H1 (cell line): Measurements from ENCODE around the gene ENTPD6. TPM values are rescaled to one million over a fixed set of nuclear protein-coding genes. Genes with fewer than 3 reads are reported as not detected.
A peak's percentile ranks its signal among the peaks of the same experiment; 100 is the strongest.

Experiments
- BCL11A ChIP-seq, 2 experiments: IDR thresholded peaks; one replicate each; pipeline ENCODE4 v1.6.1; 2011; ENCODE audit warnings: low read depth in 2 of 2, low read length in 2 of 2, mild to moderate bottlenecking in 2 of 2
- EGR1 ChIP-seq: IDR thresholded peaks from 2 replicates; pipeline ENCODE4 v1.6.1; 2011; ENCODE audit warnings: low read depth, low read length, borderline replicate concordance
- EP300 ChIP-seq, 2 experiments: IDR thresholded peaks; 1 replicate in 1 of 2; 2 replicates in 1 of 2; pipeline ENCODE4 v1.6.1; 2011 to 2012; ENCODE audit warnings: low read depth in 2 of 2, low read length in 2 of 2, mild to moderate bottlenecking in 2 of 2, borderline replicate concordance in 1 of 2, inconsistent platforms in 1 of 2, moderate library complexity in 1 of 2
- GTF2F1 ChIP-seq: IDR thresholded peaks from 2 replicates; pipeline ENCODE4 v1.6.1; 2012; ENCODE audit warnings: low read depth, low read length, improper control_type of control experiment, borderline replicate concordance
- HDAC6 ChIP-seq: IDR thresholded peaks from one replicate; pipeline ENCODE4 v1.7.1; 2012; ENCODE audit warnings: low read depth, mild to moderate bottlenecking, inconsistent platforms, low read length, moderate library complexity
- NRF1 ChIP-seq: IDR thresholded peaks from 2 replicates; pipeline ENCODE4 v1.6.1; 2011; ENCODE audit warnings: mild to moderate bottlenecking, low read depth, low read length, improper control_type of control experiment
- POU5F1 ChIP-seq: IDR thresholded peaks from 2 replicates; pipeline ENCODE4 v1.6.1; 2011; ENCODE audit warnings: low read depth, mild to moderate bottlenecking, low read length, moderate library complexity
- SIN3A ChIP-seq, 2 experiments: IDR thresholded peaks in 1 of 2; conservative IDR thresholded peaks in 1 of 2; 2 replicates each; pipeline ENCODE4 v1.6.1; 2011 to 2012; ENCODE audit warnings: low read length in 2 of 2, improper control_type of control experiment in 1 of 2, low read depth in 1 of 2, mild to moderate bottlenecking in 1 of 2
- SIX5 ChIP-seq: IDR thresholded peaks from 2 replicates; pipeline ENCODE4 v1.6.1; 2011; ENCODE audit warnings: mild to moderate bottlenecking, low read depth, low read length
- SP4 ChIP-seq: IDR thresholded peaks from 2 replicates; pipeline ENCODE4 v1.6.1; 2012; ENCODE audit warnings: low read length, inconsistent platforms
- SUZ12 ChIP-seq: fragments of 200-600 bp; sonication (generic); IDR thresholded peaks from 2 replicates; pipeline ENCODE4 v1.6.1; 2012; ENCODE audit warnings: mild to moderate bottlenecking, inconsistent platforms, low read length, moderate library complexity, mixed read lengths
- TBP ChIP-seq: IDR thresholded peaks from 2 replicates; pipeline ENCODE4 v1.6.1; 2011; ENCODE audit warnings: low read depth, low read length, improper control_type of control experiment
- polyA plus RNA-seq, 7 experiments: library from polyadenylated mRNA; depleted of rRNA in 3 of 7; stranded (reverse) in 5 of 7; unstranded in 2 of 7; fragments of >200 nt in 5 of 7; fragments of 200-250 nt in 2 of 7; gene quantifications; 1 replicate in 5 of 7; 2 replicates in 1 of 7; 4 replicates in 1 of 7; pipeline versions ENCODE4 v1.2.1 to v1.2.3, GENCODE V29; 2011 to 2013; ENCODE audit warnings: missing spikeins in 2 of 7, mixed read lengths in 2 of 7
- total RNA-seq: library from RNA; stranded (reverse); fragmentation: NEBNext Ultra II Directional; extraction: Animal tissue kit (Norgen Biotek cat#: 25700); gene quantifications from 2 replicates; pipeline ENCODE4 v1.2.1, GENCODE V29; 2021
- TF ChIP-seq, protein P1 (sequence below): IDR thresholded peaks from 2 replicates; pipeline ENCODE4 v1.6.1; 2012; ENCODE audit warnings: inconsistent platforms
- TF ChIP-seq, protein P2 (sequence below): IDR thresholded peaks from 2 replicates; pipeline ENCODE4 v1.6.1; 2012; ENCODE audit warnings: inconsistent platforms
- TF ChIP-seq, protein P3 (sequence below), 3 experiments: IDR thresholded peaks; 1 replicate in 2 of 3; 2 replicates in 1 of 3; pipeline versions ENCODE4 v1.5.1 to v1.6.1; 2011; ENCODE audit warnings: low read length in 3 of 3, mild to moderate bottlenecking in 3 of 3, inconsistent platforms in 2 of 3, low read depth in 1 of 3, moderate library complexity in 1 of 3; ENCODE audit not compliant: insufficient read depth in 1 of 3; ENCODE audit errors: control extremely low read depth in 1 of 3
- TF ChIP-seq, protein P4 (sequence below): IDR thresholded peaks from 2 replicates; pipeline ENCODE4 v1.6.1; 2011; ENCODE audit warnings: low read length, improper control_type of control experiment

ENTPD6 gene
- total and polyA plus RNA-seq, 2 of the 8 experiments (the other 6 are each of a cell fraction or from before 2014, with no cell fraction given) = 47.8 to 57.3 TPM

DNA sequence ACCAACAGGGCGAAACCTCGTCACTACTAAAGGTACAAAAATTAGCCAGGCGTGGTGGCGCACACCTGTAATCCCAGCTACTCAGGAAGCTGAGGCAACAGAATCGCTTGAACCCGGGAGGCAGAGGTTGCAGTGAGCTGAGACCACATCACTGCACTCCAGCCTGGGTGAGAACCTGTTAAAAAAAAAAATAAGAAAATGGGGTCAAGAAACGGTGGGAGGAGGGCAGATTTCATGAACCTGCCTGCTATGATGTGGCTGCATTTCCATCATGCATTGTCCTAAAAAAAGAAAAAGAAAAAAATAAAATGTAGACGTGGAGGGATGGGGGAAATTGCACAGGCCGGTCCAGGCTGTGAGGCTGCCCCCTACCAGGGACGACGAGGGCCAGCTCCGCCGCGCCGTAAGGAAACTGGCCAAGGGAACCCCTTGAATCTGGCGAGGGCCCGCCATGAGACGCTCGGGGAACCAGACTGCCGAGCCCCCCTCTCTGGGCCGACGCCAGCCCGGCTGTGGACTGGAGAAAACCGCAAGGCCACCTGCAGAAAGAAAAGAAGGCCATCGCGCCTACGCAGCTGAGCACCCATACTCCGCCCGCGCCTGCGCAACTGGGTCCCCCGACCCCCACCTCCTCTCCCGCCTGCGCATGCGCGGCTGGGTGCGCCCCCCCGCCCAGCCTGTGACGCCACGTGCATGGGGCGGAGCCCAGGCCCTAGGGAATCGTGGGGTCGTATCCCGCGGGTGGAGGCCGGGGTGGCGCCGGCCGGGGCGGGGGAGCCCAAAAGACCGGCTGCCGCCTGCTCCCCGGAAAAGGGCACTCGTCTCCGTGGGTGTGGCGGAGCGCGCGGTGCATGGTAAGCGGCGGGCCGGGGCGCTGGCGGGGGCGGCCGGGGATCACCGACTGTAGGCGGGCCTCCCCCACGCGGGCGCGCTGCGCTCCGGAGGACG is at the start of gene ENTPD6 (continued):
- 0 out of 2 replicates have a peak, but pooled peaks have one; percentile 5 for TF ChIP-seq EGR1
- TF ChIP-seq, protein P1, sequence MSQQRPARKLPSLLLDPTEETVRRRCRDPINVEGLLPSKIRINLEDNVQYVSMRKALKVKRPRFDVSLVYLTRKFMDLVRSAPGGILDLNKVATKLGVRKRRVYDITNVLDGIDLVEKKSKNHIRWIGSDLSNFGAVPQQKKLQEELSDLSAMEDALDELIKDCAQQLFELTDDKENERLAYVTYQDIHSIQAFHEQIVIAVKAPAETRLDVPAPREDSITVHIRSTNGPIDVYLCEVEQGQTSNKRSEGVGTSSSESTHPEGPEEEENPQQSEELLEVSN = peak; percentile 46; the same call in 1 of the 2 replicates
- TF ChIP-seq BCL11A (IDR thresholded peaks at IDR 0.05; ENCODE audit: low read depth in 2 of 2, low read length in 2 of 2) = no peak
- no peak for TF ChIP-seq SUZ12
- TF ChIP-seq SP4 = no peak
- no peak for TF ChIP-seq EP300 (IDR thresholded peaks at IDR 0.05; ENCODE audit: borderline replicate concordance in 1 of 2, low read depth in 2 of 2, low read length in 2 of 2)
- TF ChIP-seq SIX5 = no peak
- TF ChIP-seq TBP = peak; percentile 52; the same call in 1 of the 2 replicates
- no peak for TF ChIP-seq GTF2F1
- peak in 1 of 2 experiments; percentile 54; a peak in 2 of 4 replicates for TF ChIP-seq SIN3A (conservative IDR thresholded peaks at IDR 0.05 in 1 of 2, IDR thresholded peaks at IDR 0.05 in 1 of 2; ENCODE audit: low read depth in 1 of 2, low read length in 2 of 2)
- TF ChIP-seq, protein P2, sequence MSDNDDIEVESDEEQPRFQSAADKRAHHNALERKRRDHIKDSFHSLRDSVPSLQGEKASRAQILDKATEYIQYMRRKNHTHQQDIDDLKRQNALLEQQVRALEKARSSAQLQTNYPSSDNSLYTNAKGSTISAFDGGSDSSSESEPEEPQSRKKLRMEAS = peak; percentile 58; the same call in 1 of the 2 replicates
- TF ChIP-seq, protein P3, sequence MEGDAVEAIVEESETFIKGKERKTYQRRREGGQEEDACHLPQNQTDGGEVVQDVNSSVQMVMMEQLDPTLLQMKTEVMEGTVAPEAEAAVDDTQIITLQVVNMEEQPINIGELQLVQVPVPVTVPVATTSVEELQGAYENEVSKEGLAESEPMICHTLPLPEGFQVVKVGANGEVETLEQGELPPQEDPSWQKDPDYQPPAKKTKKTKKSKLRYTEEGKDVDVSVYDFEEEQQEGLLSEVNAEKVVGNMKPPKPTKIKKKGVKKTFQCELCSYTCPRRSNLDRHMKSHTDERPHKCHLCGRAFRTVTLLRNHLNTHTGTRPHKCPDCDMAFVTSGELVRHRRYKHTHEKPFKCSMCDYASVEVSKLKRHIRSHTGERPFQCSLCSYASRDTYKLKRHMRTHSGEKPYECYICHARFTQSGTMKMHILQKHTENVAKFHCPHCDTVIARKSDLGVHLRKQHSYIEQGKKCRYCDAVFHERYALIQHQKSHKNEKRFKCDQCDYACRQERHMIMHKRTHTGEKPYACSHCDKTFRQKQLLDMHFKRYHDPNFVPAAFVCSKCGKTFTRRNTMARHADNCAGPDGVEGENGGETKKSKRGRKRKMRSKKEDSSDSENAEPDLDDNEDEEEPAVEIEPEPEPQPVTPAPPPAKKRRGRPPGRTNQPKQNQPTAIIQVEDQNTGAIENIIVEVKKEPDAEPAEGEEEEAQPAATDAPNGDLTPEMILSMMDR (IDR thresholded peaks at IDR 0.05; ENCODE audit: control extremely low read depth in 1 of 3, insufficient read depth in 1 of 3, low read depth in 1 of 3, low read length in 3 of 3) = peak in 2 of 3 experiments; percentile 10 to 27; a peak in 2 of 4 replicates
- no peak for TF ChIP-seq POU5F1
- peak; percentile 93 for TF ChIP-seq NRF1
- TF ChIP-seq, protein P4, sequence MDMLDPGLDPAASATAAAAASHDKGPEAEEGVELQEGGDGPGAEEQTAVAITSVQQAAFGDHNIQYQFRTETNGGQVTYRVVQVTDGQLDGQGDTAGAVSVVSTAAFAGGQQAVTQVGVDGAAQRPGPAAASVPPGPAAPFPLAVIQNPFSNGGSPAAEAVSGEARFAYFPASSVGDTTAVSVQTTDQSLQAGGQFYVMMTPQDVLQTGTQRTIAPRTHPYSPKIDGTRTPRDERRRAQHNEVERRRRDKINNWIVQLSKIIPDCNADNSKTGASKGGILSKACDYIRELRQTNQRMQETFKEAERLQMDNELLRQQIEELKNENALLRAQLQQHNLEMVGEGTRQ = no peak; the same call in 1 of the 2 replicates
- TF ChIP-seq HDAC6 = no peak
